HG02840 (cell line): Measurements from ENCODE around the gene TAS2R38.
"Not testable (repeated sequence)": the region's sequence is repeated elsewhere in the genome, so short reads cannot be mapped to it uniquely, and the experiment has no call there.

Experiments used
- ATAC-seq: cut with Tn5 transposase; IDR thresholded peaks from one replicate; pipeline ENCODE4 v1.9.1; 2021; ENCODE audit warnings: mild to moderate bottlenecking, moderate library complexity, moderate number of reproducible peaks; ENCODE audit not compliant: unreplicated experiment, low FRiP score

TAS2R38 gene

DNA sequence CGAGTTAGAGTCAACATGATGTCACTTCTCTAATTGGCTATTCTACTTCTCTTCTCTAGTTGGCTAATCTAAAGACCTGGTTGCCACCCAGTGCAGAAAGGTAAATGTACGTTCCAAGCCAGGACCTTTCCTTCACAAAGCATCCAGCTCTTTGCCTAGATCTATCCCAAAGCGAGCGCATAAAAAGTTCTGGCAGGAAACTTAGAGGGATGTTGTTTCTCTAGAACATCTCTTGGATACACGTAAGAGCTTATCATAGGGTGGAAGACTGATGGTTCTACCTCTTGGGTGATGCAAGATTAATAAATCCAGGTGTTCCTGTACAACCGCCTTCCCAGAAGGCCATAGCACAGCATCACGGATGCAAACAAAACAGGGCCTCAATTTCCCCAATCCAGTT is at the start of gene TAS2R38:
Gene TAS2R38 (minus strand): TSS at position 101 of the 400 bp plus-strand sequence. CDS start 84 bp downstream, at position 17.
- no peak for ATAC-seq

DNA sequence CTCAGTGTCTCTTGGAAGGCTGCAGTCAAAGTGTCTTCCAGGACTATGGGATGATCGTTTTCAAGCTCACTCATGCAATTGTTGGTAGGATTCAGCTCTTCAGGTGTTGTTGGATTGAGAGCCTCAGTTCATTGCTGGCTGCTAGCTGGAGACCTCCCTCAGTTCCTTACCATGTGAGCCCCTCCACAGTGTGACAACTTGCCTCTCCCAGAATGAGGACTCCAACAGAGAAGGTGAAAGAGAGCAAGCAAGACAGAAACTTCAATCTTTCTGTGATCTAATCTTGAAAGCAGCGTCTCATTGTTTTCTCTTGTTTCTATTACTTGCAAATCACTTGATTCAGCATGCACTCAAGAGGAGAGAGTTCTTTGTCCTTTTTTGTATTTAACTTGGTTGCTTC is 44.6 kb upstream of the TAS2R38 start:
- no peak for ATAC-seq

DNA sequence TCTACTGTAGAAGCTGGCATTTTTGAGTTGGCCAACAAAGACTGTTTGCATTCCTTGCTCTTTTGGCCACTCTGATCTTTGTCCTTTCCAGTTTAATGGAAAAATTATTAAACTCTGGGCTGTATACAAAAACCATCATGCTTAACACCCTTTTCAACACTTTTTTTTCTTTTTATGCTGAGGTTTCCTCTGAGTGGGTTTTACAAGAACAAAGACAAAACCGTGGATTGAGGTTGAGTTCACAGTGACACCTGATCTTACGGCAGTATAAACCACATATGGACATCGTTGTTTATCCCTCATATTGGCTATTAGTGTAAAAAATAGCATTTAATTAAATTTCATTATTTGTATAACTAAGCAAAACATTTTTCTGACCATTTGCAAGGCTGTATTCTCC is 43.9 kb upstream of the TAS2R38 start:
- ATAC-seq = no peak

DNA sequence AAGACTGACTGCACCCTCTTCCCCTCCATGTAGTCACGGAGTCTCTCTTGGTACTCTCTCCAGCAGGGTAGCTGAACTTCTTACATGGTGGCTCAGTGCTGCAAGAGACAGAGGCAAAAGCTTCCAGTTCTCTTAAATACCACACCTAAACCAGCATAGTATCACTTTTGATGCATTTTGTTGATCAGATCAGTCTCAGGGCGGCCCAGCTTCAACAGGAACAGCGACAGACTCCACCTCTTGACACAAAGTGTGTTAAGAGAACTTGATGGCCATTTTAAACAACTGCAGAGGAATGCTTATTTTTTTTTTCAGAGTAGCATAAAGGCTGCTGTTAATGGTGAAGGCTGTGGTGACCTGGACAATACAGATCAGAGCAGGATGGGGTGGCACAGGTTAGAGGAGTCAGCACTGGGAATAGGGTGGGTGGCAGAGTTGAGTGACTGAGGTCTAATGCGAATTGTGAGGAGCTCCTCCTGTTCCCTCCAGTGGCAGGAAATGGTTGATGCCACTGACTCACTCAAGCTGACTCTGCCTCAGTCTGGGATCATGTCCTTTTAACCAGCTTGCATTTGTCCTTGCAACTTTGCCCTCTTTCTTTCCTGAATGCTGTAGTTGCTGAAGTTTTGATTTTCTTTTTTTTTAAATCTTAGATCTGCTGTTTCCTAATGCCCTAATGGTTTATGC is 39.4 kb upstream of the TAS2R38 start:
- no peak for ATAC-seq

DNA sequence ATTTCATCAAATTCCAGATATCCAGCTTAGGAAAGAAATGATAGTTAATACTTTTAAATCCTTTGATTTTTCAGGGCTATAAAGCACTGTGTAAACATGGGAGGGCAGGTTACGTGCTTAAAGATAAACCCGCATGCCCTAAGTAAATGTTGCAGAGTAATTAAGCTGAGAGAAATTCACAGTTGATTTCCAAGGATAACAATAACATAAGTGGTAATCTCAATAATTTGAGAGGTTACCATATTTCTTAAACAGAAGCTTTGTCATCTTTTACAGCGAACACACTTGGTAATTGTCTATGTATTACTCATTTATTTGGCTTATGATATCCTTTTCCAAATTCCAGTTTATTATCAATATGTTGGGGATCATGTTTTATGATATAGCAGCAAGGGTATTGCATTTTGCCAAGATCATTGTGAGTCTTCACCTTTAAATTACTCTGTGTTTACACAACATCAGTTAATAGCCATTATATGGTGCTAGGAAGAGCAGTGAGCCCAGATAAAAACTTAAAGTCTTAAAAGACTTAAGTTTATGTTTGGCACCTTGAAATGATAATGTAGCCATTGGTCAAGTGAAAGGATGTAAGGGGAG is 37.5 kb upstream of the TAS2R38 start:
- no peak for ATAC-seq

DNA sequence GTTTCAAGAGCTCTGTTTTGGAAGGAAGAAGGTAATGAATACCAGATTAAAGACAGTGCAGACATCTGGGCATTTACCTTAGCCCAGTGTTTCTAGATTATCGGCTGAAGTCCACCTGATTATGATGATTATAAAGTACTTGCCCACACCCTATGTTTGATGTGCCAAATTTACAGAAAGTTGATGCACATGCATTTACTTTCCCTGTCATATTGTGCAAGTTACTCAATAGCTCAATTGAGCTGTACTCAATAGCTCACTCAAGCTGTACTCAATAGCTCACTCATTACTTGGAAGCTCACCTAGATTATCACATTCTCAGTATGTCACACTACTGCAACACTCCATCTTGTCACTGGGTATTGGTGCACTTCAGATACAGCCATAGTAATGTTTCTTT is 35.6 kb upstream of the TAS2R38 start:
- ATAC-seq = no peak

DNA sequence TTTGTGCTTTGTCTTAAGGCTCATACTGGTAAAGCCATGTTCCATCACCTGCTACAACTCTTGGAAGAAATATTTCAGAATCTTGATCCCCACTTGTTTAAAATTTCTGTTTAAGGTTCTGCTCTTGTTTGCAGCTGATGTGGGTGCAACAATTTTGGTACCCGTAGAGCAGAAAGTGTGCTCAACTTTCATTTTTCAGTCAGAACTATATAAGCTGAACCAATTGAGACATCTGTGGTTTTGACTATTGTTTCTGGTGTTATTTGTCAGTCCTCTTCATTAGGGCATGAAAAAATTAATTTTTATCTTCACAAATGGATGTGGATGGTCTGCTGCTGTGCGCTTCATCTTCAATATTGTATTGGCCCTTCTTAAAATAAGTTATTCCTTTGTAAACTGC is 33.0 kb upstream of the TAS2R38 start:
- no peak for ATAC-seq

DNA sequence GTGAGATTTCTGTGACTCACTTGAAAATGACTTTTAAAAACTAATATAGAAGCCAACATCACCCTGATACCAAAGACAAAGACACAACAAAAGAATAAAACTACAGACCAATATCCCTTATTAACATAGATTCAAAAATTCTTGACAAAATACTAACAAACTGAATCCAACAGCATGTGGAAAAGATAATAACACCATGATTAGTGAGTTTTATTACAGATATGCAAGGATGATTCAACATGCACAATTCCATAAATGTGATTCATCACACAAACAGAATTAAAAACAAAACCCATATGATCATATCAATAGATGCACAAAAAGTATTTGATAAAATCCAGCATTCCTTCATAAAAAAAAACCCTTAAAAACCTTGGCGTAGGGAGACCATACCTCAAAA is 28.6 kb upstream of the TAS2R38 start:
- no peak for ATAC-seq

DNA sequence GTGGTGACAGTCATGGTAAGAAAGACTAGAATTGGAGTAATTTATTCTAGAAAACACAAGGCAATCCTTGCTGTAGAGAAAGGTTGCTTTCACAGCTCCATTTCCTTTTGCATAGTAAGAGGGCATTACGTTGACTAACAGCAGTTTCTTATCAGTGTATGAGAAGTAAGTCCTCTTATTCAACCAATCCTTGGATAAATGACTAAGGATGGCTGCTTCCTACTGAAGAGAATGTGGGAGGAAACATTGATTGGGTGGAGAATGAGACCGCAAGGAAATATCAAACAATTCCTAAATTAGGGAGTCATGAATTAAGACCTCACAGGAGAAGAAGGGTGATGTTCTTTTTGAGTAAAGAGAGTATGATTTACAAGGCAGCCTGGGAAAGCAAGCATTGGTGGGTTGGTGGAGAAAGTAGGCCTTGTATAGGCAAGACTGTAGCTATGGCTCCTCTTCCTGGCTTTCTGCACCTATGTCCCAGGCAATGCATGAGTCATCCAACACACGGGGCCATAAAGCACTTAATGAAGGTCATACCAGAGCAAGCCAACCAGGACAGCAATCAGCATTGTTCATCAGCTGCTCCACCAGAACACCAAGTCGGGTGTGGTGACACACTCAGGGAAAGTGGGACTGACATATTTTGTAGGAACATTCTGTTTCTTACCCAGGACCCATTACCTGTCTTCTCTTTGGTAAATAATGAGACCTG is 27.7 kb upstream of the TAS2R38 start:
- ATAC-seq = no peak

DNA sequence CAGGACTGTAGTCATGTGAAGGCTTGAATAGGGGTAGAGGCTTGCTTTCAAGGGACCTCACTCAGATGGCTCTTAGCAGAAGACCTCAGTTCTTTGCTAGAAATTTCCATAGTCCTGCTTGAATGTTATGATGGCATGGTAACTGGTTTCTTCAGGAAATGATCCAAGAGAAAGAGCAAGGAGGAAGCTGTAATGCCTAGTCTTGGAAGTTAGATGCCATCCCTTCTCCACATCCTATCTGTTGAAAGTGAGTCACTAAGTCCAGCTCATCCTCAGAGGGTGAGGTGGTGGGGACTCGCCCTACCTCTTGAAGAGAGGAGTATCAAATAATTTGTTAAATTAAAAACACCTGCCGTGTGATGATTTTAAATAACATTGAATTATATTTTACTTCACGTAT is 26.7 kb upstream of the TAS2R38 start:
- no peak for ATAC-seq

DNA sequence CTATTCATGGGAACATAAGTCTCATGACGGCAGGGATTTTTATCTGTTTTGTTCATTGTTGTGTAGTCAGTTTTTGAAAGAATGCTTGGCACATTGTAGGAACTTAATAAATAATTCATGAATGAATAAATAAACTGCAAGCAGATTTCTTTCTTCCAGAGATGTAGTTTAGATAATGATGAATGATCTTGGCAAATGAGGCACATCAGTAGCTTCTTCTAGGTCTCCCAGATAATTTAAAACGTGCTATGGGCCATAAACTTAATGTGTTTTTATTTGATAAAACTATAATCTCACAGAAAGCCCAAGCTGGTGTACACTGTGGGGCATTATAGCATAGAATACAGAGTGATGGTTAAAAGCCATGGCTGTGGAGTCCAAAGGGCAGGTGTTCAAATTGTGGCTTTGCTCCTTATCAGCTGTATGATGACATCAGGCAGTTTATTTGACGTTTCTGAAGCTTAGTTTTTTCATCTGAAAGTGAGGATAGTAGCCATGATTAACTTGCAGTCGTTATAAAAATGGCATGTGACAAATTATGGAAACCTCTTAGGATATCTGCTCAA is 25.6 kb upstream of the TAS2R38 start:
- no peak for ATAC-seq

DNA sequence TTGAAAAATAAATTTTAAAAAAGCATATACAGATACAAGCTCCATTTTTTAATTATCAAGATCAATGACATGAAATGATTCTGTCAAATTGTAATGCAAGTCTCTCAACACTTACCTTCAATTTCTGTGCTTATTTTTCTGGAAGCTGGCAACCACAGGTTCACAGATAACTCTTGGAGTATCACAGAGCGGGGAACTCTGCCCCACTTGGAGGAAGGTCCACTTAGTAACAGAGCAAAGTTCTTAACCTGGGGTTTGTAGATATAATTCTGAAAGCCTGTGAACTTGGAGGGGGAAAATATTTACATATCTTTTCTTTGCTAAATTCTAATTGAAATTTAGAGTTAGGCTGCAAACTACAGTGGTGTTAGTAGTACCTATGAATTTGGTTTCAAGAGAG is 19.8 kb upstream of the TAS2R38 start:
- ATAC-seq = no peak

DNA sequence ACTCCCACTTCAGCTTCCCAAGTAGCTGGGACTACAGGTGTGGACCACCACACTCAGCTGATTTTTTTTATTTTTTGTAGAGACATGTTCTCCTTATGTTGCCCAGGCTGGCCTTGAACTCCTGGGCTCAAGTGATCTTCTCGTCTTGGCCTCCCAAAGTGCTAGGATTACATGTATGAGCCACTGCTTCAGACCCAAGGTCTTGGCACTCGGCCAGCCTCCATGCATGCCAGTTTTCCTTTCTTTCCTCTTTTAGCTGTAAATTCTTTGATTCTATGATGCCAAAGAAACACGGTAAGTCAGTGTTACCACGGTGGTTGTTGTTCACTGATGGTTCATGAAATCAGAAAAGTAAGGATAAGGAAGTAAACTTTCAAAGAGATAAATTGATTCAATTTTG is 19.1 kb upstream of the TAS2R38 start:
- no peak for ATAC-seq

DNA sequence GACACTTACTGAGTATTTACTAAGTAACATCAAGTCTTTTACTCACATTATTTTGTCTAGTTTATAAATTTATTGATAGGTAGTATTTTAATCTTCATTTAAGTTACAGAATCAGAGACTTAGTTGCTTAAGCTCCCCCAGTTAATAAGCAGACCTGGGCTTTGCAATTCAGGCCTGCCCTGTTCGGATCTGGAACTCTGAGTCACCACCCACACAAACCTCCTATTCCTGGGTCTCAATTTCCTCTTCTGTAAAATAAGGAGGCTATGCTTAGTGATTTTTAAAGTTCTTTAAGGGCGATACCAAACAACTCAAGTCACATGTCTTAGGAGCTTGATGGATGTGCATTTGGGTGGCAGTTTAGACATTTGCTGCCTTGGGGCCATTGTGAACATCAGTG is 18.6 kb upstream of the TAS2R38 start:
- no peak for ATAC-seq

DNA sequence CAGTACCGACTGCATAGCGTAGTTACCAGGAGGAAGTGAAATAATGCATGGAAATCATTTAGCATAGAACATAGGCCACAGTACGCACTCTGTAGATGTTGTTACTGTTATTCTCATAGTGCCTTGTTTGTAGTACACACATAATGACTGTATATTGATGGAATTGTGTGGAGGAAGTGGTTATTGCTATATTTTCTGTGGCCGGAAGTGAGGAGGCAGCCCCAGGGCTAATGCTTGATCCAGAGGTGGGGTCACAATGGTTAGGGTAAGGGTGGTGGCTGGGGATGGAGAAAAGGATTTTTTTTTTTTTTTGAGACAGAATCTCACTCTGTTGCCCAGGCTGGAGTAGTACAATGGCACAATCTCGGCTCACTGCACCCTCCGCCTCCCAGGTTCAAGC is 17.6 kb upstream of the TAS2R38 start:
- no peak for ATAC-seq

DNA sequence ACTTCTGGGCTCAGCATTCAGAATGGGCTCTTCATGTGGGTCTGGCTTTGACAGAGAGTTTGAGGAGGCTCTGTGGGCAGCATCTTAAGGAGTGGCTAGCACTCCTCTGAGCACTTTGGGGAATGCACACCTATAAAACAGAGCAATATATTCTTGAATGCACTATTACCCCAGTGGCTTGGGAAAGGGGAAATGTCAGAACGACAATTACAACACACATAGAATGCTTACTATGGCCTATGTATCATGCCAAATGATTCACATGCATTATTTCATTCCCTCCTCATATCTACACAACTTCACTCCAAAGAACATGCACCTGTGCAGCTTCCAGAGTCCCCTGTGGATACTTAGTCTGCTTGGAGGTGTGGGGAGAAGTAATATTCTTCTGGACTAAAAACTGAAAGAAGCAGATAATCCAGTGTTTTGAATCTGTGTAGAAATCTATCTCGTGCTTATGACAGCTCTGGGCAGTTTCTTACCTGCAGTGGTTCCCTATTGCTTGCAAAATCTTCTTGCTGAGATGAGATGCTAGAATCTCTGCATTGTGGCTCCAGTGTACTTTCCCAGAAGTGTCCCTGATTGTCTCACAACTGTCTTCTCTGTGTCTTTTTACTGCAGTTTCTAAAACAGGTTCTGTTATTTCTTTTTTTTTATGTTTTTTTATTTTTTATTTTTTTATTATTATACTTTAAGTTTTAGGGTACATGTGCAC is 16.6 kb upstream of the TAS2R38 start:
- no peak for ATAC-seq

DNA sequence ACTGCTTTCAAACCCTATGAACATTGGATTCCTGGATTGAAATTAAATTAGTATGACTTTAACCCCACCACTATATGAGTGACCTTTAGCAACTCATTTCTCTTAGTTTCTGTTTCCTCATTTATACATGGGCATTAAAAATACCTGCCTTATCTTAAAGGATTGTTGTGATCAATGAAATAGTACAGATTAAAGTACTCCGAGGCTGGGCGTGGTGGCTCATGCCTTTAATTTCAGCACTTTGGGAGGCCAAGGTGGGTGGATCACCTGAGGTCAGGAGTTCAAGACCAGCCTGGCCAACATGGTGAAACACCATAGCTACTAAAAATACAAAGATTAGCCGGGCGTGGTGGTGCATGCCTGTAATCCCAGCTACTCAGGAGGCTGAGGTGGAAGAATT is 14.2 kb upstream of the TAS2R38 start:
- not testable (repeated sequence) for ATAC-seq

DNA sequence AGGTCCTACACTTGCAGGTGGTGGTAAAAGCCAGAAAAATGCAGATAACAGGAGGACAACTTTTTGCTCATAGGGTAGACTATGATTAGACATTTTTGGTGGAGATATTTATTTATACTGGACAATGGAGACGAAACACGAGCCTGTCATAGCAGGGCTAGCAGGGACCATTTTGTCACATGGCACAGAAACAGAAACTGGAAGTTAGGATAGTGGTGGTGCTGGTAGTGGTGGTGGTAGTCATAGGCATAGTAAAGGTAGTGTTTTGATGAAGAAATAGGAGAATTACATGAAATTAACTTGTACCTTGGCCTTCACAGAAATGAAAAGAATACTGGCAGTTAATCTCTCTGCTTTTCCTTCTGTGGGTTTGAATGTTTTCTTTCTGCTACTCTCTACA is 13.3 kb upstream of the TAS2R38 start:
- no peak for ATAC-seq

DNA sequence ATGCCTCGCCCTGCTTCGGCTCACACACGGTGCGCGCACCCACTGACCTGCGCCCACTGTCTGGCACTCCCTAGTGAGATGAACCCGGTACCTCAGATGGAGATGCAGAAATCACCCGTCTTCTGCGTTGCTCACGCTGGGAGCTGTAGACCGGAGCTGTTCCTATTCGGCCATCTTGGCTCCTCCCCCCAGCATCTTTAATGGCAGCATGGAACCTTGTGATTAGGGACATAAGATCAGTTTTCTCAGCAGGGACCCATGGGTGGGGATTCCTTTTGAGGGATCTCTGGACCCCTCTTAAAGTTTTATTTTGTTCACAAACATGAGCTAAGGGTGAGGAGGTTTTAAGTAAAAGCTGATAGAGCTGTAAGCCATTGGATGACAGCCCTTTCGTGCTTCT is 12.4 kb upstream of the TAS2R38 start:
- ATAC-seq = not testable (repeated sequence)

DNA sequence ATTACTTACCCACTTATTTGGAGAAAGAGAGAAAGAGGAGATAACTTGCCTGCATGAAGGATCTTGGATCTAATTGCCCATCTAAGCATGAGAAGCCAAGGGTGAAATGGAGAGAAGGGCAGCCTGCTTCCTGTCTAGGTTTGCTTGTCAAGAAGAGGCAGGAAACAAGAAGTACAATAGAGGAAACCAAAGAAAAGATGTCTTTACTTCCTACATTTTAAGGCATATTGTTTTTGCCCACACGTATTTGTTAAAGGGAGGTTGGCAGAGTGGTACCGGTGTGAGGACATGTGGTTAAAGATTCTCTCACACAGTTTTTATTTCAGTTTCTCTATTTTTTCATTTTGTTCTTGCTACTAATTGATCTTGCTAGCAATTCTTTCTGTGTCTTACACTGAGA is 6.0 kb upstream of the TAS2R38 start:
- ATAC-seq = no peak

DNA sequence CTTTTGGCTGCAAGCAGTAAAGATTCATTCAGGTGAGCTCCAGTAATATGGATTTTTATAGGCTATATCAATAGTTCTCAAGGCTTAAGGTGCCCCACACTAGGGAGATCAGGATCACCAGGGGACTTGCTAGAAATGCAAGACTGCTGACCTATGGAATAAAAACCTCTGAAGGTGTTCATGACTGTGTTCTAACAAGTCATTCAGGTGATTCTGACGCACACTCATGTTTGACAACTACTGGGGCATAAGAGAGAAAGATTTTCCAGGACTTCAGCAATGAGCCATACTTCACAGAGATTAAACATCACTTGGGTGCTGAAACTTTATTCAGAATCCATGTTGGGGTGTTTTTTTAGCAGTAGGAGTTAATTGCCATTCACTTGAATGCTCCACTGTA is 4.8 kb upstream of the TAS2R38 start:
- no peak for ATAC-seq
